H9 (cell line): ENCODE measurements around the gene CRPPA. TPM values are rescaled to one million over a fixed set of nuclear protein-coding genes. Genes with fewer than 3 reads are reported as not detected.

Experiments
- DNase-seq: peaks from one replicate; pipeline ENCODE4 v3.0.0-alpha.2; 2017
- H2AFZ ChIP-seq: one replicate; pipeline ENCODE4 v1.6.1; 2013; ENCODE audit warnings: mild to moderate bottlenecking, low read length, control low read depth, moderate library complexity
- H2AK5ac ChIP-seq: 2 replicates; pipeline ENCODE4 v1.6.1; 2013; ENCODE audit warnings: low read length, control low read depth, mixed read lengths; ENCODE audit not compliant: insufficient read length
- H2BK120ac ChIP-seq: one replicate; pipeline ENCODE4 v1.6.1; 2013; ENCODE audit warnings: low read depth, mild to moderate bottlenecking, low read length, control low read depth, inconsistent platforms; ENCODE audit not compliant: poor library complexity, severe bottlenecking
- H2BK12ac ChIP-seq: 2 replicates; pipeline ENCODE4 v1.6.1; 2013; ENCODE audit warnings: low read length, control low read depth, mixed read lengths, low read depth; ENCODE audit not compliant: insufficient read length
- H2BK15ac ChIP-seq: 2 replicates; pipeline ENCODE4 v1.6.1; 2013; ENCODE audit warnings: low read depth, low read length, control low read depth
- H2BK20ac ChIP-seq: one replicate; pipeline ENCODE4 v1.6.1; 2013; ENCODE audit warnings: low read depth, mild to moderate bottlenecking, low read length, control low read depth, inconsistent platforms; ENCODE audit not compliant: poor library complexity, severe bottlenecking
- H2BK5ac ChIP-seq: 2 replicates; pipeline ENCODE4 v1.6.1; 2013; ENCODE audit warnings: low read length, control low read depth, mixed read lengths; ENCODE audit not compliant: insufficient read length
- H3K14ac ChIP-seq: 2 replicates; pipeline ENCODE4 v1.6.1; 2013; ENCODE audit warnings: low read length, control low read depth; ENCODE audit not compliant: insufficient read depth
- H3K18ac ChIP-seq: 2 replicates; pipeline ENCODE4 v1.6.1; 2013; ENCODE audit warnings: low read depth, mild to moderate bottlenecking, mixed read lengths, low read length, control low read depth; ENCODE audit not compliant: insufficient read length
- H3K23ac ChIP-seq: 2 replicates; pipeline ENCODE4 v1.6.1; 2013; ENCODE audit warnings: low read length, control low read depth, mixed read lengths, low read depth; ENCODE audit not compliant: insufficient read length
- H3K23me2 ChIP-seq: 2 replicates; pipeline ENCODE4 v1.6.1; 2013; ENCODE audit warnings: low read depth, mild to moderate bottlenecking, mixed read lengths, low read length, control low read depth; ENCODE audit not compliant: insufficient read length, poor library complexity, severe bottlenecking
- H3K27ac ChIP-seq: 2 replicates; pipeline ENCODE4 v1.5.1; 2013; ENCODE audit warnings: low read length, control low read depth, mixed read lengths, low read depth; ENCODE audit not compliant: insufficient read length
- H3K27me3 ChIP-seq: 2 replicates; pipeline ENCODE4 v1.6.1; 2013; ENCODE audit warnings: low read length, control low read depth, inconsistent platforms; ENCODE audit not compliant: insufficient read depth
- H3K4ac ChIP-seq: 2 replicates; pipeline ENCODE4 v1.6.1; 2013; ENCODE audit warnings: low read depth, mild to moderate bottlenecking, control low read depth, inconsistent platforms, low read length, moderate library complexity
- H3K4me1 ChIP-seq: 2 replicates; pipeline ENCODE4 v1.6.1; 2013; ENCODE audit warnings: low read length, control low read depth, inconsistent platforms; ENCODE audit not compliant: insufficient read depth
- H3K4me2 ChIP-seq: 2 replicates; pipeline ENCODE4 v1.6.1; 2013; ENCODE audit warnings: low read length, control low read depth, mixed read lengths; ENCODE audit not compliant: insufficient read length, insufficient read depth
- H3K56ac ChIP-seq: 2 replicates; pipeline ENCODE4 v1.6.1; 2013; ENCODE audit warnings: low read depth, mild to moderate bottlenecking, mixed read lengths, low read length, control low read depth; ENCODE audit not compliant: insufficient read length
- H3K79me1 ChIP-seq: 2 replicates; pipeline ENCODE4 v1.6.1; 2013; ENCODE audit warnings: low read depth, mild to moderate bottlenecking, moderate library complexity, low read length, control low read depth, inconsistent platforms; ENCODE audit not compliant: insufficient read depth, poor library complexity, severe bottlenecking
- H3K79me2 ChIP-seq: 2 replicates; pipeline ENCODE4 v1.6.1; 2013; ENCODE audit warnings: low read length, control low read depth, inconsistent platforms; ENCODE audit not compliant: insufficient read depth
- H3K9ac ChIP-seq: 2 replicates; pipeline ENCODE4 v1.6.1; 2013; ENCODE audit warnings: low read length, control low read depth, mixed read lengths; ENCODE audit not compliant: insufficient read length; ENCODE audit errors: extremely low read depth
- H3K9me3 ChIP-seq: one replicate; pipeline ENCODE4 v1.6.1; 2013; ENCODE audit warnings: low read depth, low read length, inconsistent platforms; ENCODE audit not compliant: control insufficient read depth
- H3T11ph ChIP-seq: one replicate; pipeline ENCODE4 v1.6.1; 2013; ENCODE audit warnings: mild to moderate bottlenecking, low read length, control low read depth, inconsistent platforms
- H4K20me1 ChIP-seq: one replicate; pipeline ENCODE4 v1.6.1; 2013; ENCODE audit not compliant: control insufficient read depth, insufficient read length, insufficient read depth
- H4K5ac ChIP-seq: 2 replicates; pipeline ENCODE4 v1.6.1; 2013; ENCODE audit warnings: low read depth, mild to moderate bottlenecking, mixed read lengths, low read length, control low read depth; ENCODE audit not compliant: insufficient read length
- H4K8ac ChIP-seq: replicated peaks from 2 replicates; pipeline ENCODE4 v1.6.1; 2013; ENCODE audit warnings: low read length, control low read depth, mixed read lengths, low read depth; ENCODE audit not compliant: insufficient read length
- H4K91ac ChIP-seq: 2 replicates; pipeline ENCODE4 v1.6.1; 2013; ENCODE audit warnings: low read depth, mild to moderate bottlenecking, moderate library complexity, mixed read lengths, low read length, control low read depth; ENCODE audit not compliant: insufficient read length
- H3K27ac Mint-ChIP-seq, 3 experiments: 2 replicates in 2 of 3; 3 replicates in 1 of 3; pipeline ENCODE4 v1.8.0; 2020 to 2021; ENCODE audit warnings: mixed read lengths in 3 of 3, mild to moderate bottlenecking in 1 of 3, moderate library complexity in 1 of 3
- H3K27me3 Mint-ChIP-seq: 2 replicates; pipeline ENCODE4 v1.8.0; 2021; ENCODE audit warnings: low read depth, mild to moderate bottlenecking, moderate library complexity, mixed read lengths
- H3K36me3 Mint-ChIP-seq, 3 experiments: 2 replicates in 2 of 3; 3 replicates in 1 of 3; pipeline ENCODE4 v1.8.0; 2020 to 2021; ENCODE audit warnings: low read depth in 3 of 3, mixed read lengths in 3 of 3; ENCODE audit not compliant: insufficient read depth in 1 of 3
- H3K4me1 Mint-ChIP-seq, 2 experiments: 2 replicates each; pipeline ENCODE4 v1.8.0; 2020; ENCODE audit warnings: mixed read lengths in 2 of 2
- H3K4me3 Mint-ChIP-seq, 2 experiments: 2 replicates in 1 of 2; 3 replicates in 1 of 2; pipeline ENCODE4 v1.8.0; 2020 to 2021; ENCODE audit warnings: mild to moderate bottlenecking in 2 of 2, mixed read lengths in 2 of 2, moderate library complexity in 1 of 2
- H3K9me3 Mint-ChIP-seq, 2 experiments: 2 replicates in 1 of 2; 3 replicates in 1 of 2; pipeline ENCODE4 v1.8.0; 2020; ENCODE audit warnings: mild to moderate bottlenecking in 2 of 2, mixed read lengths in 2 of 2, moderate library complexity in 1 of 2
- CTCF ChIP-seq: fragments of 200-600 bp; sonication (generic); conservative IDR thresholded peaks from 3 replicates; pipeline ENCODE4 v1.8.0; 2021; ENCODE audit warnings: antibody characterized with exemption, mild to moderate bottlenecking
- total RNA-seq: library from RNA; stranded (reverse); gene quantifications from 2 replicates; pipeline ENCODE4 v1.2.1, GENCODE V29; 2021

Gene CRPPA
- total RNA-seq, 1 experiment from 2014 or later = 1.9 TPM

- Mint-ChIP-seq H3K27ac (no peak overlapping the region), H3K9me3 (no peaks in the 10 kb centered on the region)
- H3T11ph ChIP-seq = no peak overlapping the region
Observed at GRCh38 chr7:16428182-16428581, 6.8 kb upstream of the CRPPA start.

More at GRCh38 chr7:16428182-16428581, 6.8 kb upstream of the CRPPA start:
- H2AK5ac ChIP-seq = no peak overlapping the region
- H3K56ac ChIP-seq = no peak overlapping the region
- H2BK5ac ChIP-seq = no peak overlapping the region
- H3K4me1 ChIP-seq = no peaks in the 10 kb centered on the region
- no peaks in the 10 kb centered on the region for H3K79me1 ChIP-seq
- H3K36me3 Mint-ChIP-seq = no peaks in the 10 kb centered on the region
- no peak overlapping the region for H2BK20ac ChIP-seq
- H4K91ac ChIP-seq = no peak overlapping the region
- TF ChIP-seq CTCF = no peak
- no peak for DNase-seq
- H3K9me3 ChIP-seq = no peaks in the 10 kb centered on the region
- no peaks in the 10 kb centered on the region for H3K4me1 Mint-ChIP-seq
- no peak overlapping the region for H3K4me2 ChIP-seq
- no peaks in the 10 kb centered on the region for H4K20me1 ChIP-seq
- H3K27me3 ChIP-seq = no peaks in the 10 kb centered on the region
- no peak overlapping the region for H2BK12ac ChIP-seq
- no peak overlapping the region for H3K14ac ChIP-seq
- H4K8ac ChIP-seq = no peak overlapping the region
- no peaks in the 10 kb centered on the region for H3K23me2 ChIP-seq
- H3K4ac ChIP-seq = no peak overlapping the region
- no peak overlapping the region for H4K5ac ChIP-seq
- H3K27me3 Mint-ChIP-seq = no peaks in the 10 kb centered on the region
- H2BK15ac ChIP-seq = no peak overlapping the region
- H2AFZ ChIP-seq = no peak overlapping the region
- H3K27ac ChIP-seq = no peak overlapping the region
- H3K18ac ChIP-seq = no peak overlapping the region
- no peak overlapping the region for H3K4me3 Mint-ChIP-seq
- H3K23ac ChIP-seq = no peak overlapping the region
- H2BK120ac ChIP-seq = no peak overlapping the region
- H3K9ac ChIP-seq = no peak overlapping the region
- no peaks in the 10 kb centered on the region for H3K79me2 ChIP-seq
